PC-9 (cell line): Measurements from ENCODE around the gene BRCA1. TPM values are rescaled to one million over a fixed set of nuclear protein-coding genes. Genes with fewer than 3 reads are reported as not detected.

ENCODE experiments used
- BruUV-seq: library from RNA; stranded (reverse); fragments of 400-500 nt; replicated peaks from 2 replicates; lab custom pipeline; 2021; lab: Mats Ljungman, UMichigan
- CTCF ChIA-PET: fragments of 300-600 bp; sonication (Branson Sonifier 250); formaldehyde crosslinking; loops from one replicate; lab custom pipeline; 2022; ENCODE audit warnings: antibody characterized with exemption; lab: Charles Lee
- POLR2A ChIA-PET: fragments of 300-600 bp; sonication (Branson Sonifier 250); formaldehyde crosslinking; loops from one replicate; lab custom pipeline; 2022; ENCODE audit warnings: antibody characterized with exemption; ENCODE audit not compliant: unreplicated experiment; lab: Charles Lee
- DNase-seq, 2 experiments: peaks; one replicate each; pipeline versions ENCODE4 v3.0.0 to v3.0.0-alpha.2; 2015 to 2022; ENCODE audit warnings: mixed read lengths in 1 of 2
- H2AFZ ChIP-seq: fragments of 200-600 bp; sonication (generic); 2 replicates; pipeline ENCODE4 v1.8.1; 2017; ENCODE audit warnings: antibody characterized with exemption
- H3F3A ChIP-seq: fragments of 200-600 bp; sonication (generic); 2 replicates; pipeline ENCODE4 v1.8.1; 2017; ENCODE audit warnings: antibody characterized with exemption, mild to moderate bottlenecking, low read depth; ENCODE audit not compliant: insufficient read depth
- H3K27ac ChIP-seq: fragments of 200-600 bp; sonication (generic); 2 replicates; pipeline ENCODE4 v1.6.1; 2016; ENCODE audit warnings: mixed run types
- H3K27me3 ChIP-seq: fragments of 200-600 bp; sonication (generic); 2 replicates; pipeline ENCODE4 v1.6.1; 2016; ENCODE audit warnings: low read depth, mixed run types; ENCODE audit not compliant: insufficient read depth
- H3K36me3 ChIP-seq: fragments of 200-600 bp; sonication (generic); 2 replicates; pipeline ENCODE4 v1.6.1; 2016; ENCODE audit warnings: low read depth, mixed run types
- H3K4me1 ChIP-seq: fragments of 200-600 bp; sonication (generic); replicated peaks from 2 replicates; pipeline ENCODE4 v1.6.1; 2016; ENCODE audit warnings: mixed run types; ENCODE audit not compliant: insufficient read depth
- H3K4me2 ChIP-seq: fragments of 200-600 bp; sonication (generic); 2 replicates; pipeline ENCODE4 v1.6.1; 2017; ENCODE audit warnings: mixed run types
- H3K4me3 ChIP-seq: fragments of 200-600 bp; sonication (generic); 2 replicates; pipeline ENCODE4 v1.6.1; 2016; ENCODE audit warnings: mixed run types
- H3K79me2 ChIP-seq: fragments of 200-600 bp; sonication (generic); 2 replicates; pipeline ENCODE4 v1.6.1; 2017; ENCODE audit warnings: low read depth, mixed run types
- H3K9me2 ChIP-seq: fragments of 200-600 bp; sonication (generic); 2 replicates; pipeline ENCODE4 v1.8.1; 2017; ENCODE audit warnings: mild to moderate bottlenecking; ENCODE audit not compliant: insufficient read depth
- H3K9me3 ChIP-seq: fragments of 200-600 bp; sonication (generic); 2 replicates; pipeline ENCODE4 v1.8.1; 2016; ENCODE audit warnings: low read depth; ENCODE audit not compliant: insufficient read depth
- H4K20me1 ChIP-seq: fragments of 200-600 bp; sonication (generic); 2 replicates; pipeline ENCODE4 v1.8.1; 2017; ENCODE audit not compliant: insufficient read depth
- CTCF ChIP-seq: fragments of 200-600 bp; sonication (generic); conservative IDR thresholded peaks from 2 replicates; pipeline ENCODE4 v1.6.1; 2017; ENCODE audit warnings: mixed run types, antibody characterized with exemption, mild to moderate bottlenecking, moderate library complexity
- EZH2 ChIP-seq: fragments of 200-600 bp; sonication (generic); IDR thresholded peaks from 2 replicates; pipeline ENCODE4 v1.8.0; 2017; ENCODE audit warnings: antibody characterized with exemption, low read depth
- intact Hi-C: fragments of 100-400 bp; cut with micrococcal nuclease; formaldehyde crosslinking; loops from one replicate; pipeline ENCODE4 v1.10.0; 2022; ENCODE audit not compliant: unreplicated experiment
- total RNA-seq: library from RNA; stranded (reverse); gene quantifications from 2 replicates; pipeline ENCODE4 v1.2.3, GENCODE V29; 2021

Gene BRCA1
- total RNA-seq, 1 experiment from 2014 or later: 52.0 TPM

GRCh38 chr17:43042025-43042628, 83.0 kb downstream of the BRCA1 start:
- H4K20me1 ChIP-seq: no peaks in the 10 kb centered on the region
- no peaks in the 10 kb centered on the region for H3K27me3 ChIP-seq
- H3K4me2 ChIP-seq: no peak overlapping the region
- no peaks in the 10 kb centered on the region for H3K9me3 ChIP-seq
- TF ChIP-seq CTCF: no peak
- no peak for DNase-seq
- H3K36me3 ChIP-seq: peaks cover under 1% of the 10 kb centered on the region; the same call in 1 of the 2 replicates
- 0 out of 2 replicates have a peak, but pooled peaks cover 3% of the 10 kb centered on the region for H3F3A ChIP-seq
- ChIA-PET CTCF (interaction anchor here (0.6 kb wide), 1 partner anchor 1641 kb away, joined by 3 read pairs; no protein-coding TSS in a partner anchor), POLR2A (no interaction called here)
- no peak overlapping the region for H2AFZ ChIP-seq
- no peaks in the 10 kb centered on the region for H3K9me2 ChIP-seq
- no peaks in the 10 kb centered on the region for H3K4me1 ChIP-seq
- H3K4me3 ChIP-seq: no peak overlapping the region
- no peak overlapping the region for H3K27ac ChIP-seq
- no TSS peak for BruUV-seq
- H3K79me2 ChIP-seq: no peaks in the 10 kb centered on the region
- intact Hi-C loops: no loop called here

GRCh38 chr17:43040655-43041054, 84.5 kb downstream of the BRCA1 start:
- ChIA-PET CTCF (no interaction called here), POLR2A (no interaction called here)
- BruUV-seq: no TSS peak

GRCh38 chr17:43039646-43040045, 85.5 kb downstream of the BRCA1 start:
- Histone ChIP-seq H3K4me1 (no peaks in the 10 kb centered on the region), H3K9me2 (no peaks in the 10 kb centered on the region), H3K27ac (no peak overlapping the region), H3K9me3 (no peaks in the 10 kb centered on the region), H3K79me2 (no peaks in the 10 kb centered on the region), H3K36me3 (no peaks in the 10 kb centered on the region; the same call in 1 of the 2 replicates), H3K27me3 (no peaks in the 10 kb centered on the region), H3K4me2 (no peak overlapping the region), H3K4me3 (no peak overlapping the region), H4K20me1 (no peaks in the 10 kb centered on the region), H3F3A (no peaks in the 10 kb centered on the region), H2AFZ (no peak overlapping the region)
- intact Hi-C loops: no loop called here
- TF ChIP-seq CTCF: no peak
- TF ChIP-seq EZH2: no peak
- BruUV-seq: no TSS peak
- POLR2A ChIA-PET: no interaction called here
- DNase-seq: no peak
- CTCF ChIA-PET: no interaction called here

More at GRCh38 chr17:43040655-43041054, 84.5 kb downstream of the BRCA1 start:
- Histone ChIP-seq H3K9me3 (no peaks in the 10 kb centered on the region), H3K79me2 (no peaks in the 10 kb centered on the region), H4K20me1 (no peaks in the 10 kb centered on the region), H3K4me3 (no peak overlapping the region), H3K27me3 (no peaks in the 10 kb centered on the region), H2AFZ (no peak overlapping the region), H3K36me3 (no peaks in the 10 kb centered on the region; the same call in 1 of the 2 replicates), H3F3A (0 out of 2 replicates have a peak, but pooled peaks cover 2% of the 10 kb centered on the region), H3K9me2 (no peaks in the 10 kb centered on the region), H3K4me1 (no peaks in the 10 kb centered on the region), H3K4me2 (no peak overlapping the region), H3K27ac (no peak overlapping the region)
- no peak for TF ChIP-seq EZH2
- no peak for DNase-seq
- intact Hi-C loops: no loop called here
